ENCODE data around the gene ODAD4. TPM values are rescaled to one million over a fixed set of nuclear protein-coding genes. Genes with fewer than 3 reads are reported as not detected.
A peak's percentile ranks its signal among the peaks of the same experiment; 100 is the strongest.

The ODAD4 gene
- total and polyA plus RNA-seq, 2 of the 4 experiments (the other 2 are of a cell fraction) = 0.38 to 0.54 TPM

DNA sequence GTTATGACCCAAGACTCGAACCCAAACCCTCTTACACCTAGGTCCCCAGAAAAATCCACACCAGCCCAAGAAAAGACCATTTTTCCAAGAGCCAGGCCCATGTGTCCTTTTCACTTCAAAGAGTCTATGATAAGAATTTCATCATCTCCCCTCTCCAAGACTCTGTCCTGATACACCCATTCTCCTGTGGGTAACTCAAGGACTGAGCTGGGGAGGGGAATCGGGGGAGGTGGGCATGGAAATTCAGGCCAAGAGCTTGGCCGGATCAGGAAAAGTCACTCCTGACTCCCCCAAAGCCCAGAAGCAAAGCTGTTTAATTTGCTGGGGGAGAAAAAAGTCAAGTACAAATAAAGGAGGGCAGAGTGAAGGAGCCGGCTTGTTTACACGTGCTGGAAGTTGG, 15.4 kb upstream of the ODAD4 start:
- H2BK120ac ChIP-seq (ENCODE audit: low read depth, low read length) = no peak overlapping the region
- no peak overlapping the region; the same call in 1 of the 2 replicates for H3K14ac ChIP-seq (replicated peaks; ENCODE audit: low read depth, low read length)
- H3K18ac ChIP-seq (ENCODE audit: low read depth, low read length) = no peak overlapping the region
- no peak overlapping the region for H2BK20ac ChIP-seq (ENCODE audit: low read depth, low read length)
- no peaks in the 10 kb centered on the region for H3K9me3 ChIP-seq (ENCODE audit: control insufficient read depth, insufficient read depth, low read length)
- H3K4me3 ChIP-seq (ENCODE audit: insufficient read depth, low read depth, low read length) = no peak overlapping the region
- no peak overlapping the region for H3K23ac ChIP-seq (ENCODE audit: low read depth, low read length)
- no peak for ATAC-seq (ENCODE audit: low read depth)
- peaks cover 35% of the 10 kb centered on the region for H3K4me1 ChIP-seq (ENCODE audit: control insufficient read depth, insufficient read depth, low read length)
- H4K5ac ChIP-seq (ENCODE audit: low read depth, low read length) = no peak overlapping the region
- H3K56ac ChIP-seq (ENCODE audit: extremely low read depth, insufficient read depth, low read length) = no peak overlapping the region
- H2BK5ac ChIP-seq (ENCODE audit: low read depth, low read length, poor library complexity, severe bottlenecking) = no peak overlapping the region
- H4K8ac ChIP-seq (ENCODE audit: low read depth in 2 of 2, low read length in 2 of 2) = no peak overlapping the region
- H3K9me1 ChIP-seq (ENCODE audit: insufficient read depth, low read length) = peaks cover 45% of the 10 kb centered on the region
- H3K9ac ChIP-seq (ENCODE audit: low read depth, low read length) = no peak overlapping the region
- H4K20me1 ChIP-seq (ENCODE audit: insufficient read depth, low read length) = peaks cover 74% of the 10 kb centered on the region
- no peak for DNase-seq
- no peak overlapping the region for H3K27ac ChIP-seq (ENCODE audit: insufficient read depth, low read length)
- CTCF ChIA-PET = no interaction called here
- TF ChIP-seq POLR2A (IDR thresholded peaks at IDR 0.05; ENCODE audit: low read depth, low read length) (no peak), NFE2L2 (IDR thresholded peaks at IDR 0.05; ENCODE audit: low read depth, low read length) (no peak), RAD21 (IDR thresholded peaks at IDR 0.05; ENCODE audit: low read length) (no peak), MAFK (IDR thresholded peaks at IDR 0.05; ENCODE audit: low read depth, low read length) (no peak), BHLHE40 (IDR thresholded peaks at IDR 0.05; ENCODE audit: low read depth, low read length) (no peak), RCOR1 (IDR thresholded peaks at IDR 0.05; ENCODE audit: insufficient replicate concordance, low read length) (no peak), CHD1 (IDR thresholded peaks at IDR 0.05; ENCODE audit: low read depth, low read length) (no peak), FOS (IDR thresholded peaks at IDR 0.05; ENCODE audit: low read depth, low read length) (no peak), CEBPB (IDR thresholded peaks at IDR 0.05; ENCODE audit: low read depth, low read length) (no peak), SMC3 (IDR thresholded peaks at IDR 0.05; ENCODE audit: low read depth, low read length) (no peak), RFX5 (IDR thresholded peaks at IDR 0.05; ENCODE audit: low read depth, low read length) (no peak)
- TF ChIP-seq, protein P1, sequence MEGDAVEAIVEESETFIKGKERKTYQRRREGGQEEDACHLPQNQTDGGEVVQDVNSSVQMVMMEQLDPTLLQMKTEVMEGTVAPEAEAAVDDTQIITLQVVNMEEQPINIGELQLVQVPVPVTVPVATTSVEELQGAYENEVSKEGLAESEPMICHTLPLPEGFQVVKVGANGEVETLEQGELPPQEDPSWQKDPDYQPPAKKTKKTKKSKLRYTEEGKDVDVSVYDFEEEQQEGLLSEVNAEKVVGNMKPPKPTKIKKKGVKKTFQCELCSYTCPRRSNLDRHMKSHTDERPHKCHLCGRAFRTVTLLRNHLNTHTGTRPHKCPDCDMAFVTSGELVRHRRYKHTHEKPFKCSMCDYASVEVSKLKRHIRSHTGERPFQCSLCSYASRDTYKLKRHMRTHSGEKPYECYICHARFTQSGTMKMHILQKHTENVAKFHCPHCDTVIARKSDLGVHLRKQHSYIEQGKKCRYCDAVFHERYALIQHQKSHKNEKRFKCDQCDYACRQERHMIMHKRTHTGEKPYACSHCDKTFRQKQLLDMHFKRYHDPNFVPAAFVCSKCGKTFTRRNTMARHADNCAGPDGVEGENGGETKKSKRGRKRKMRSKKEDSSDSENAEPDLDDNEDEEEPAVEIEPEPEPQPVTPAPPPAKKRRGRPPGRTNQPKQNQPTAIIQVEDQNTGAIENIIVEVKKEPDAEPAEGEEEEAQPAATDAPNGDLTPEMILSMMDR (conservative IDR thresholded peaks at IDR 0.05; ENCODE audit: low read depth, low read length) = no peak
- TF ChIP-seq, protein P2, sequence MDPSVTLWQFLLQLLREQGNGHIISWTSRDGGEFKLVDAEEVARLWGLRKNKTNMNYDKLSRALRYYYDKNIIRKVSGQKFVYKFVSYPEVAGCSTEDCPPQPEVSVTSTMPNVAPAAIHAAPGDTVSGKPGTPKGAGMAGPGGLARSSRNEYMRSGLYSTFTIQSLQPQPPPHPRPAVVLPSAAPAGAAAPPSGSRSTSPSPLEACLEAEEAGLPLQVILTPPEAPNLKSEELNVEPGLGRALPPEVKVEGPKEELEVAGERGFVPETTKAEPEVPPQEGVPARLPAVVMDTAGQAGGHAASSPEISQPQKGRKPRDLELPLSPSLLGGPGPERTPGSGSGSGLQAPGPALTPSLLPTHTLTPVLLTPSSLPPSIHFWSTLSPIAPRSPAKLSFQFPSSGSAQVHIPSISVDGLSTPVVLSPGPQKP (IDR thresholded peaks at IDR 0.05; ENCODE audit: borderline replicate concordance, low read depth, low read length) = no peak
- TF ChIP-seq, protein P3, sequence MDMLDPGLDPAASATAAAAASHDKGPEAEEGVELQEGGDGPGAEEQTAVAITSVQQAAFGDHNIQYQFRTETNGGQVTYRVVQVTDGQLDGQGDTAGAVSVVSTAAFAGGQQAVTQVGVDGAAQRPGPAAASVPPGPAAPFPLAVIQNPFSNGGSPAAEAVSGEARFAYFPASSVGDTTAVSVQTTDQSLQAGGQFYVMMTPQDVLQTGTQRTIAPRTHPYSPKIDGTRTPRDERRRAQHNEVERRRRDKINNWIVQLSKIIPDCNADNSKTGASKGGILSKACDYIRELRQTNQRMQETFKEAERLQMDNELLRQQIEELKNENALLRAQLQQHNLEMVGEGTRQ (IDR thresholded peaks at IDR 0.05; ENCODE audit: low read depth, low read length) = no peak
- no peak overlapping the region for H3K4me2 ChIP-seq (ENCODE audit: low read depth, low read length)
- H3K79me1 ChIP-seq (ENCODE audit: low read depth in 1 of 2, low read length in 2 of 2) = peaks cover 17 to 84% of the 10 kb centered on the region in 2 experiments
- no peak overlapping the region for H2AK9ac ChIP-seq (replicated peaks; ENCODE audit: low read depth, low read length, poor library complexity)
- H2BK15ac ChIP-seq (ENCODE audit: low read depth, low read length) = no peak overlapping the region
- dilution Hi-C loops (cut with HindIII; ENCODE audit: low sequenced_read_pairs, unreplicated experiment) = no loop called here
- no CpG with 5 or more reads among the region's 5 CpGs for WGBS, 2 experiments (ENCODE audit: extremely low coverage in 2 of 2, insufficient read length in 1 of 2)
- intact Hi-C loops (cut with micrococcal nuclease) = no loop called here
- no TSS peak for BruUV-seq (replicated peaks)
- H3K27me3 ChIP-seq (ENCODE audit: control insufficient read depth, insufficient read depth, low read length) = no peaks in the 10 kb centered on the region
- H3K4ac ChIP-seq (ENCODE audit: low read depth, low read length) = 0 out of 2 replicates have a peak overlapping the region, but pooled peaks have one; percentile 5
- POLR2A ChIA-PET (ENCODE audit: unreplicated experiment) = interaction anchor here (0.6 kb wide), 1 partner anchor 103 kb away, joined by 6 read pairs; no protein-coding TSS in a partner anchor
- H4K91ac ChIP-seq (ENCODE audit: insufficient read depth, low read depth, low read length) = no peak overlapping the region
- peak overlapping the region; percentile 23; the same call in 1 of the 2 replicates for H2AK5ac ChIP-seq (ENCODE audit: low read depth, low read length)
- peaks cover 31% of the 10 kb centered on the region for H3K36me3 ChIP-seq (ENCODE audit: control insufficient read depth, insufficient read depth, low read length)
- in situ Hi-C loops (cut with MboI; ENCODE audit: low sequenced_read_pairs) = no loop called here
- H2AFZ ChIP-seq (replicated peaks; ENCODE audit: low read length, poor library complexity) = no peak overlapping the region
